Parathyroid adenoma (tissue), 2 donors: ENCODE measurements around the gene CCDC141.

Source experiments
- H2AFZ ChIP-seq: fragments of 300-600 bp; sonication (generic); one replicate; pipeline ENCODE4 v1.7.0; 2017; ENCODE audit warnings: antibody characterized with exemption, mild to moderate bottlenecking
- H3K27ac ChIP-seq: fragments of 300-600 bp; sonication (generic); one replicate; pipeline ENCODE4 v1.7.0; 2017
- H3K27me3 ChIP-seq: fragments of 300-600 bp; sonication (generic); one replicate; pipeline ENCODE4 v1.7.0; 2017; ENCODE audit warnings: low read length; ENCODE audit not compliant: control insufficient read depth, insufficient read depth
- H3K36me3 ChIP-seq: fragments of 300-600 bp; sonication (generic); one replicate; pipeline ENCODE4 v1.7.0; 2017; ENCODE audit warnings: low read length; ENCODE audit not compliant: control insufficient read depth, insufficient read depth
- H3K4me1 ChIP-seq: fragments of 300-600 bp; sonication (generic); one replicate; pipeline ENCODE4 v1.7.0; 2017; ENCODE audit warnings: control low read depth
- H3K4me2 ChIP-seq: fragments of 300-600 bp; sonication (generic); one replicate; pipeline ENCODE4 v1.7.0; 2017; ENCODE audit warnings: low read length
- H3K4me3 ChIP-seq: fragments of 300-600 bp; sonication (generic); one replicate; pipeline ENCODE4 v1.7.0; 2017; ENCODE audit warnings: low read depth, low read length
- H3K79me2 ChIP-seq: fragments of 300-600 bp; sonication (generic); one replicate; pipeline ENCODE4 v1.7.0; 2017; ENCODE audit warnings: control low read depth
- H3K9ac ChIP-seq: fragments of 300-600 bp; sonication (generic); one replicate; pipeline ENCODE4 v1.7.0; 2017; ENCODE audit warnings: mild to moderate bottlenecking
- H3K9me3 ChIP-seq: fragments of 300-600 bp; sonication (generic); one replicate; pipeline ENCODE4 v1.7.0; 2017; ENCODE audit warnings: low read length; ENCODE audit not compliant: control insufficient read depth
- CTCF ChIP-seq: fragments of 300-600 bp; sonication (generic); IDR thresholded peaks from one replicate; pipeline ENCODE4 v1.7.0; 2017; ENCODE audit warnings: antibody characterized with exemption, mild to moderate bottlenecking
- donor health status: primary hyperparathyroidism.

The CCDC141 gene

DNA sequence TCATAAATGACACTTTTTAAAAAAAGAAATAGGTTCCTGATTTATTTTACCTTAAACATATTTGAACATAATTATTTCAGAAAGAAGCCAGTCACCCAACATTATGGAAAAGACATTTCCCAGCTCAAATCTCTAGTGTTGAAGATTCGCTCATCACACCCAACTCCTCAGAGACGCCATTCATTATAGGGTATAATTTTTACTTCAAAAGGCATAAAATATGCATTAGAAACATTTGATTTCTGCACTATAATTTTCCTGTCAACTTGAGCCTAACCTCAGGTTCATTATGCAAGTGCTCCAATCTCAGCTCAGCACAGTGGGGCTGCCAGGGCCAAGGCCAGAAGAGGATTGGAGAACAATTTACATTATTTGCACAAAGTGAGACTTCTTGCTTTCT, 183.9 kb downstream of the CCDC141 start:
- Histone ChIP-seq H3K4me3 (no peak overlapping the region), H3K4me1 (no peaks in the 10 kb centered on the region), H3K9ac (no peak overlapping the region), H2AFZ (no peak overlapping the region), H3K36me3 (no peaks in the 10 kb centered on the region), H3K27me3 (no peaks in the 10 kb centered on the region), H3K27ac (no peak overlapping the region), H3K79me2 (no peaks in the 10 kb centered on the region), H3K9me3 (no peaks in the 10 kb centered on the region), H3K4me2 (no peak overlapping the region)
- no peak for TF ChIP-seq CTCF

GRCh38 chr2:178865146-178865936, 184.6 kb downstream of the CCDC141 start:
- no peak overlapping the region for H2AFZ ChIP-seq
- TF ChIP-seq CTCF = no peak
- H3K4me1 ChIP-seq = no peaks in the 10 kb centered on the region
- no peaks in the 10 kb centered on the region for H3K27me3 ChIP-seq
- no peaks in the 10 kb centered on the region for H3K79me2 ChIP-seq
- H3K36me3 ChIP-seq = no peaks in the 10 kb centered on the region
- no peak overlapping the region for H3K4me2 ChIP-seq
- H3K9me3 ChIP-seq = no peaks in the 10 kb centered on the region
- no peak overlapping the region for H3K4me3 ChIP-seq
- H3K27ac ChIP-seq = no peak overlapping the region
- H3K9ac ChIP-seq = no peak overlapping the region

GRCh38 chr2:178863856-178864620, 185.9 kb downstream of the CCDC141 start:
- no peak overlapping the region for H2AFZ ChIP-seq
- H3K79me2 ChIP-seq = no peaks in the 10 kb centered on the region
- no peaks in the 10 kb centered on the region for H3K4me1 ChIP-seq
- H3K27me3 ChIP-seq = no peaks in the 10 kb centered on the region
- H3K4me3 ChIP-seq = no peak overlapping the region
- H3K9ac ChIP-seq = no peak overlapping the region
- no peaks in the 10 kb centered on the region for H3K36me3 ChIP-seq
- H3K9me3 ChIP-seq = no peaks in the 10 kb centered on the region
- H3K27ac ChIP-seq = peak overlapping the region; percentile 60
- TF ChIP-seq CTCF = no peak
- no peak overlapping the region for H3K4me2 ChIP-seq

DNA sequence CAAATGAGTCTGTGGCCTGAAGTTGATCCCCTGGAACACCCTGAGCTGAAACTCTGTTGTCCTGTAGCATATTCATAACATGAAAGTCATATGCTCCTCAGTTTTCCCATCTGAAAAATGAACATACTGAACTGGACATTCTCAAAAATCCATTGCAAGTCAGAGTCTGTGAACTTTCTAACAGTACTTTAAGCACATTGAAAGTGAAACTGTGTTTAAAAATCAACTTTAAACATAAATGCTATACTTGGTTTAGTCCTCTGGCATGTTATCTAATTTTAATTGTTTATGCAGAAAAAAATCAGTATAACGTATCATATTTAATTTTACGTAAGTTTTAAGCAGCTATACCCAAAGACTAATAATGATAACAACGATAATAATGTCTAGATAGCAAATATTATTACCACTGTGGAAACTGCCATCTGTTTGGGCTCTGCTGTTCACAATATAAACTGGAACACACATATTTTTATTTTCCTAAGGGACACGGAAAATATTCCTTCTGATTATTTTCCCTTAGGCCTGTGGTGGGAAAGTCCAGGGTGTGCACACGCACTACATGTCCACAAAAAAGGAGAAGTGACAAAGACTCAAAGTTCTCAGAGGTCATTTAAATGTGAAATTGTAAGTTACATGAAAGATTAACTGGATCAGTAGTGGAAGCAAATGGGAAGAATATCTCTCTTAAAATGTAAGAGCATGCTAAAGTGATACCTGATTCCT, 186.6 kb downstream of the CCDC141 start:
- H3K27ac ChIP-seq = peak overlapping the region; percentile 60
- no peaks in the 10 kb centered on the region for H3K9me3 ChIP-seq
- no peak for TF ChIP-seq CTCF
- H3K27me3 ChIP-seq = no peaks in the 10 kb centered on the region
- no peak overlapping the region for H2AFZ ChIP-seq
- H3K36me3 ChIP-seq = no peaks in the 10 kb centered on the region
- H3K79me2 ChIP-seq = no peaks in the 10 kb centered on the region
- H3K4me3 ChIP-seq = no peak overlapping the region
- H3K9ac ChIP-seq = no peak overlapping the region
- H3K4me1 ChIP-seq = no peaks in the 10 kb centered on the region
- H3K4me2 ChIP-seq = no peak overlapping the region
